Activated CD4-positive, alpha-beta T cell treated with anti-CD3 and anti-CD28 coated beads for 36 hours (primary cell): ENCODE measurements around the gene CDHR5. TPM values are rescaled to one million over a fixed set of nuclear protein-coding genes. Genes with fewer than 3 reads are reported as not detected.

ENCODE experiments used
- ATAC-seq: fragments of 200-7000 bp; cut with Tn5 transposase; one replicate; pipeline ENCODE4 v1.10.0; 2021; ENCODE audit warnings: mild to moderate bottlenecking, moderate library complexity
- CTCF ChIA-PET: fragments of 350-600 bp; sonication (Branson Sonifier 250); formaldehyde crosslinking; loops from one replicate; lab custom pipeline; 2021; ENCODE audit warnings: antibody characterized with exemption; lab: Charles Lee
- POLR2A ChIA-PET: fragments of 350-600 bp; sonication (Branson Sonifier 250); formaldehyde crosslinking; loops from one replicate; lab custom pipeline; 2021; ENCODE audit warnings: antibody characterized with exemption, inconsistent platforms; lab: Charles Lee
- DNase-seq: peaks from one replicate; pipeline ENCODE4 v3.0.0-alpha.2; 2020
- H3K27ac Mint-ChIP-seq: one replicate; pipeline ENCODE4 v1.8.0; 2021; ENCODE audit warnings: mixed read lengths
- H3K27me3 Mint-ChIP-seq: one replicate; pipeline ENCODE4 v1.8.0; 2021; ENCODE audit warnings: mixed read lengths
- H3K36me3 Mint-ChIP-seq: one replicate; pipeline ENCODE4 v1.8.0; 2021; ENCODE audit warnings: low read depth, mixed read lengths
- H3K4me1 Mint-ChIP-seq: one replicate; pipeline ENCODE4 v1.8.0; 2021; ENCODE audit warnings: mixed read lengths
- H3K4me3 Mint-ChIP-seq: one replicate; pipeline ENCODE4 v1.8.0; 2021; ENCODE audit warnings: mild to moderate bottlenecking, moderate library complexity, mixed read lengths
- H3K9me3 Mint-ChIP-seq: one replicate; pipeline ENCODE4 v1.8.0; 2021; ENCODE audit warnings: low read depth, mixed read lengths
- intact Hi-C, 2 experiments: fragments of 100-400 bp; cut with DNase I in 1 of 2; cut with micrococcal nuclease in 1 of 2; formaldehyde crosslinking; loops; one replicate each; pipeline versions ENCODE4 v1.14.2 to v1.15.1; 2022 to 2024; cut with DNase I, micrococcal nuclease
- total RNA-seq, 2 experiments: library from RNA; stranded (reverse); gene quantifications; one replicate each; pipeline ENCODE4 v1.2.3, GENCODE V29; 2021

CDHR5 gene
- total RNA-seq, 2 experiments from 2014 or later, result not detected

DNA sequence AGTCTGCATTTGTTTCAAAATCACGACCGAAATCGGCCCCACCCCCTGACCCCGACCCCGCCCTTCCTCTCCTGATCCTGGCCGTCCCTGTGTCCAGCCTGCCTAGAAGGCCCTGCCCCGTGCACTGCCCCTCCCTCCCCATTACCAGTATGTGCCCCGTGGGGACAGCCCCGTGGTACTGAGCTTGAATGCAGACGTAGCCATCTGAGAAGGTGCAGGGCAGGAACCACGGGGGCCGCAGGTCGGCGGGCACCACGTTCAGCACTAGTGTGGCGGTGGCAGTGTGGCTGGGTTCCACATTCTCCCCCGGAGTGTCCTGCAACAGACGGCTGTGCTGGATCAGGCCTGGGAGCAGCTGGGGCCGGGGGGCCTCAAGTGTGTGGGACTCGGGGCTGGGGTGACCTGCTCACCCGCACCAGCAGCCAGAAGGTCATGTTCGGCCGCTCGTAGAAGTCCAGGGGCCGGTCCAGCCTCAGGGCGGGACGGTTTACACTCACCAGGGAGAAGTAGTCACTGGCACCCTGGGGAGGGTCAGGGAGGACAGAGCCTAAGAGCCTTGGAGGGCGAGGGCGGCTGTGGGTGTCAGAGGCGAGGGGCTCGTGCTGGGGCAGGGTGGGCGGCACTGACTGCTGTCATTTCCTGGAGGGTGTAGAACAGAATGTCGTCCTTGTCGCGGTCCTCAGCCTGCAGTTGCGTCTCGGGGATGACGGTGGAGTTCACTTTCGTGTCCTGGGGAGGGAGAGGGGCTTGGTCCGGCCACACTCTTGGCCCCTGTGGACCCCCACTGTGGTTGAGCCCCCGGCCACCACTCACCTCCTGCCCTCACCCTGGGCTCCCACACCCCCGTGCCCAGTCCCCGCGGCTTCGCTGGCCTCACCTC, 3.6 kb downstream of the CDHR5 start:
- DNase-seq, result no peak
- Mint-ChIP-seq H3K36me3 (no peaks in the 10 kb centered on the region), H3K27me3 (no peaks in the 10 kb centered on the region), H3K27ac (no peak overlapping the region), H3K9me3 (no peaks in the 10 kb centered on the region), H3K4me3 (no peak overlapping the region), H3K4me1 (no peaks in the 10 kb centered on the region)
- POLR2A ChIA-PET, result no interaction called here
- ATAC-seq, result no peak
- CTCF ChIA-PET, result no interaction called here
- intact Hi-C loops, result no loop called here

DNA sequence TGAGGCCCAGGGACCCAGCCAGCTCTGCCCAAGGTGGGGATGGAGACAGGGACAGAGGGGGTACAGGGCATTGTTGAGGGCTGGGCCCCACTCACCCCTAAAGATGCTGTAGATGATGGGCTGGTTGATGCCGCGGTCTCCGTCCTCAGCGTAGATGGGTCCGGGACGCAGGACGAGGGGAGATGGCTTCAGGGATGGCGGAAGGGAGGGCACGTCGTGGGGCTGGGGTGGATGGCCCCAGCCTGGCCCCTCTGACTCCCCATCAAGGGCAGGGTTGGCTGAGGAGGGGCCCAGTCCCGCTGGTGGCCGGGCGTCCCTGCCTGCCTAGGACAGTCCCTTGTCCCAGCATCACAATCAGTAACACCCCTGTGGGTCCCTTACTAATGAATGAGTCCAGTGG, 4.6 kb downstream of the CDHR5 start:
- no peak for DNase-seq
- no peak for ATAC-seq
- intact Hi-C loops, result no loop called here
- Mint-ChIP-seq H3K9me3 (no peaks in the 10 kb centered on the region), H3K36me3 (peaks cover 2% of the 10 kb centered on the region), H3K4me3 (no peak overlapping the region), H3K27me3 (no peaks in the 10 kb centered on the region), H3K4me1 (peaks cover 3% of the 10 kb centered on the region), H3K27ac (no peak overlapping the region)
- POLR2A ChIA-PET, result no interaction called here
- CTCF ChIA-PET, result no interaction called here

DNA sequence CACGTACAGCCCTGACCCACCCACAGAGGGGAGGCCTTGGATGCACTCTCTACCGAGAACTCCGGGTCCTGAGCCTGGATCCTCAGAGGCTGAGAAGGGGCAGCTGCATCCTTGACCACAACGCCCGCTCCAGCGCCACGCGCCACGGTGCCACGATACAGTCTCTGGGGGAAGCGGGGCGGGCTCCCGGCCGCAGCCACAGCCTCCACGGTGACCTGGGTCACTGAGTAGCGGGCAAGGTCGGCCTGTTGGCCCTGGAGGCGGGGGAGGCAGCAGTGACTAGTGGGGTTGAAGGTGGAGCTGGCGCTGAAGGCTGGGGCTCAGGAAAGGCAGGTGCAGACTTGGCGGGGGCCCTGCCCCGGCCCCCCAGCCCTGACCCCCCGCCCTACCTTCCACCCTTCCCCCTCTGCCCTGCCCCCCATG, 5.1 kb downstream of the CDHR5 start:
- POLR2A ChIA-PET, result no interaction called here
- H3K36me3 Mint-ChIP-seq, result peaks cover 4% of the 10 kb centered on the region
- no peak overlapping the region for H3K4me3 Mint-ChIP-seq
- H3K27me3 Mint-ChIP-seq, result no peaks in the 10 kb centered on the region
- DNase-seq (no peak), ATAC-seq (no peak)
- H3K9me3 Mint-ChIP-seq, result no peaks in the 10 kb centered on the region
- no peak overlapping the region for H3K27ac Mint-ChIP-seq
- CTCF ChIA-PET, result no interaction called here
- intact Hi-C loops, result no loop called here
- H3K4me1 Mint-ChIP-seq, result peaks cover 4% of the 10 kb centered on the region

GRCh38 chr11:618856-619627, 5.7 kb downstream of the CDHR5 start:
- DNase-seq (no peak), ATAC-seq (no peak)
- H3K27ac Mint-ChIP-seq, result no peak overlapping the region
- CTCF ChIA-PET, result no interaction called here
- H3K36me3 Mint-ChIP-seq, result peaks cover 10% of the 10 kb centered on the region
- peaks cover 10% of the 10 kb centered on the region for H3K4me1 Mint-ChIP-seq
- no peaks in the 10 kb centered on the region for H3K9me3 Mint-ChIP-seq
- no peak overlapping the region for H3K4me3 Mint-ChIP-seq
- intact Hi-C loops, result no loop called here
- POLR2A ChIA-PET, result no interaction called here
- no peaks in the 10 kb centered on the region for H3K27me3 Mint-ChIP-seq

- DNase-seq, result no peak
- intact Hi-C loops, result no loop called here
- no peak overlapping the region for H3K27ac Mint-ChIP-seq
- ATAC-seq, result no peak
- no peaks in the 10 kb centered on the region for H3K9me3 Mint-ChIP-seq
- H3K4me1 Mint-ChIP-seq, result peaks cover 13% of the 10 kb centered on the region
- H3K27me3 Mint-ChIP-seq, result no peaks in the 10 kb centered on the region
- H3K36me3 Mint-ChIP-seq, result peaks cover 10% of the 10 kb centered on the region
- POLR2A ChIA-PET, result interaction anchor here (0.6 kb wide), 1 partner anchor 52 kb away, joined by 3 read pairs; no protein-coding TSS in a partner anchor
- CTCF ChIA-PET, result no interaction called here
- H3K4me3 Mint-ChIP-seq, result no peak overlapping the region
Observed at GRCh38 chr11:617912-618682, 6.7 kb downstream of the CDHR5 start.

DNA sequence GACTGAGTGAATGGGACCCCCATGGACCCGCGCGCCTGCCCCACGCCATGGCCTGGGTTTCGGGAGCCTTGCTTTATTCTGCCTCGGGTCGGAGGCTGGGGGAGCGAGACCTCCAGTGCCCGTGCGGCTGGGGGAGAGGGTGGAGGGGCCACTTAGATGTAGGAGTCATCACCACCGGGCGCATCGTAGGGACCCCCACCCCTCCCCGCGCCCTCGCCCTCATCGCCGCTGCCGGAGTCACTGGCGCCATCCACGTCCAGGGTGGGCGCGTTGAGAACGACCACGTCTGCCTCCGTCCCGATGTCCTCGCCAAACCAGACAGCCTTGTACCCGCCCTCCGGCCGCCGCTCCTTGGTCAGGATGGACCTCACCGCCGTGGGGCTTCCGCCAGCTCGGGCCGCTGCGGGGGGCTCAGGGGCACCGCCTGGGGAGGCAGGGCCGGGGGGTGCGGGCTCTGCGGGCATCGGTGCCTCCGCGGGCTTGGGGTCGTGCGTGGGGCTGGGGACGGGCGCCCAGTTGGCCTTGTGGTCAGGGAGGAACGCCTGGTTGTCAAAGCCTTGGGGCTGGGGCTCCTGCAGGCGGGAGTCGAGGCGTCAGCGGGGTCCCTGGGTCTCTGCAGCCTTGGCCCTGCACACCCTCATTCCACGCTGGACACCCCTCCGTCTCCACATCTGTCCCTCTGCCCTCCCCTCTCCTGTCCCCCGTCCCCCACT, 7.4 kb downstream of the CDHR5 start:
- H3K27ac Mint-ChIP-seq, result no peak overlapping the region
- H3K4me1 Mint-ChIP-seq, result peaks cover 13% of the 10 kb centered on the region
- H3K27me3 Mint-ChIP-seq, result no peaks in the 10 kb centered on the region
- ChIA-PET CTCF (no interaction called here), POLR2A (no interaction called here)
- no peak overlapping the region for H3K4me3 Mint-ChIP-seq
- no peaks in the 10 kb centered on the region for H3K9me3 Mint-ChIP-seq
- intact Hi-C loops, result no loop called here
- DNase-seq (no peak), ATAC-seq (no peak)
- peaks cover 10% of the 10 kb centered on the region for H3K36me3 Mint-ChIP-seq

- Mint-ChIP-seq H3K27ac (peak overlapping the region; percentile 80), H3K9me3 (no peaks in the 10 kb centered on the region), H3K36me3 (peaks cover 16% of the 10 kb centered on the region), H3K27me3 (no peaks in the 10 kb centered on the region), H3K4me3 (peak overlapping the region; percentile 85), H3K4me1 (peaks cover 13% of the 10 kb centered on the region)
- ATAC-seq, result no peak
- intact Hi-C loops, result no loop called here
- CTCF ChIA-PET, result no interaction called here
- POLR2A ChIA-PET, result interaction anchor here (0.6 kb wide), 1 partner anchor 110 kb away, joined by 6 read pairs; no protein-coding TSS in a partner anchor
- no peak for DNase-seq
Observed at GRCh38 chr11:616320-617198, 8.2 kb downstream of the CDHR5 start.

DNA sequence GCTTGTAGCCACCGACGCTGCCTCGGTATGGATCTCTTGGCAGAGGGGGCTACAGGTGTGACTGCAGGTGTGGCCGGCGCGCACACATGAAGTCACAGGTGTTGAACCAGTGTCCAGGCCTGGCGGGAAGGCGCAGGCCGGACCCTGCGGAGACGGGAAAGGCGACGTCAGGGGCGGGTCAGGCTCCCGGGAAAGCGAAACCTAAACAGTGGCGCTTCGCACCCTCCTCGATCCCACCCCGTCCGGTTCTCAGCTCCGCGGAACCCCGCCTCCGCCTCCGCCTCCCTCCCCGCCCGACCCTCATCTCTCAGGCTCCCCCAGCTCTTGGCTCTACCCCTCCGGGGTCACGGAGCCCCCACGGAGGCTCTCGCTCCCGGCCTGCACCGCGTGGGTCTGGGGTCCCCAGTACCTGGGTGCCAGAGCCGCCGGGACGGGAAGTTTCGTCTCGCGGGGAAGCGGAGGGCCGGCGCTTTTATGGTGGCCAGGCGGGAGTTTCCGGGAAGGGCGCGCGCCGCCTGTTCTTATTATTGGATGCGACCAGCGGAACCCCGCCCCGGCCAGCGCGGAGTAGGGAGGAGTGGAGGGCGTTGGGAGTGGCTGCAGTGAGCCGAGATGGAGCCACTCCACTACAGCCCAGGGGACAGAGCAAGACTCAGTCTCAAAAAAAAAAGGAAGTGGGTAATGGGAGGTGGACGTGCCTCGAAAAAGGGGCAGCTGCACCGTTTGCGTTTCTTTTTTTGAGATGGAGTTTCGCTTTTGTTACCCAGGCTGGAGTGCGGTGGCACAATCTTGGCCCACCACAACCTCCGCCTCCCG, 9.0 kb downstream of the CDHR5 start, which contains the start of gene IRF7:
IRF7 (minus strand) TSS at position 447 of the 816 bp plus-strand sequence. CDS start 586 bp downstream, outside the sequence.
- Mint-ChIP-seq H3K4me1 (peaks cover 13% of the 10 kb centered on the region), H3K9me3 (no peaks in the 10 kb centered on the region), H3K4me3 (peak within 1 kb of the TSS; percentile 85), H3K27me3 (no peaks in the 10 kb centered on the region), H3K36me3 (peaks cover 19% of the 10 kb centered on the region), H3K27ac (peak within 1 kb of the TSS; percentile 95)
- POLR2A ChIA-PET, result interaction anchor here (0.6 kb wide), 1 partner anchor 110 kb away, joined by 6 read pairs; no protein-coding TSS in a partner anchor
- DNase-seq (peak; percentile 93), ATAC-seq (peak; percentile 81)
- CTCF ChIA-PET, result interaction anchor here (0.6 kb wide), 2 partner anchors 100 to 284 kb away, joined by 3 read pairs; no protein-coding TSS in a partner anchor
- intact Hi-C loops, result loop anchor here in 1 of 2 experiments (1.0 to 2.0 kb wide), 5 partner anchors 39 to 194 kb away; partner anchors contain the start of genes DEAF1, HRAS, PHRF1 and RPLP2

DNA sequence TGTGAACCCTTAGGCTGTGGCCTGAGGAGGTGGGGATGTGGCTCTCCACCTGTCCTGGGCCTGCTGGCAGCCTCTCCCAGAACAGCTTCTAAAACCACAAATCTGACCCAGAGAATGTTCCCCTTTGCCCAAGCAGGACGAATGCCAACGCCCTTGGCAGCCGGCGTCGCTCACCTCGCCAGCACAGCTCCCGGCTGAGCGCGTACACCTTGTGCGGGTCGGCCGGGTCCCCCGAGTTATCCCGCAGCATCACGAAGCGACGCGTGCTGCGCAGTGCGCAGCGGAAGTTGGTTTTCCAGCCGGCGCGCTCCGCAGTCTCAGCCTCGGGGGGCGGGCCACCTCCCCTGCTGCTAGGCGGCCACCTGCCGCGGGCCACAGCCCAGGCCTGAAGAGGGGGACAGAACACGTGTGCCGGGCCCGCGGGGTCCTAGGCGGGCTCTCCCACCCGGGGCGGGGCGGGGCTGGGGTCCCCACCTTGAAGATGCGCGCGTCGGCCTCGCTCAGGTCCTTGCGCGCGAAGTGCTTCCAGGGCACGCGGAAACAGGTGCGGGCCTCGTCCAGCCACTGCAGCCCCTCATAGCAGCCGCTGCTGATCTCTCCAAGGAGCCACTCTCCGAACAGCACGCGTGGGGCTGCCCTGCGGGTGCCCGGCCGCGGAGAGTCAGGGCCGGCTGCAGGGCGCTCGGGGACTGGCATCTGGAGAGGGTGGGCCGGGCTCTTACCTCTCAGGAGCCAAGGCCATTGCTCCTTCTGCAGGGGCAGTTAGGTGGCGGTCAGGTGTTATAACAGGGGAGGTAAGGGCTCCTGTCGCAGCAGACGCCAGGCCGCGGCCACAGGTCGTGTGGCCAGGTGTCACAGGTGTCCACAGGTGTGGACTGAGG, 9.9 kb downstream of the CDHR5 start:
- intact Hi-C loops, result loop anchor here in 1 of 2 experiments (1.0 to 2.0 kb wide), 5 partner anchors 39 to 194 kb away; partner anchors contain the start of genes DEAF1, HRAS, PHRF1 and RPLP2
- ATAC-seq (no peak), DNase-seq (no peak)
- Mint-ChIP-seq H3K27ac (peak overlapping the region; percentile 95), H3K4me3 (peak overlapping the region; percentile 85), H3K4me1 (peaks cover 13% of the 10 kb centered on the region), H3K36me3 (peaks cover 20% of the 10 kb centered on the region), H3K9me3 (no peaks in the 10 kb centered on the region), H3K27me3 (no peaks in the 10 kb centered on the region)
- POLR2A ChIA-PET, result no interaction called here
- CTCF ChIA-PET, result interaction anchor here (0.6 kb wide), 1 partner anchor 285 kb away, joined by 3 read pairs; no protein-coding TSS in a partner anchor
